ENCODE results near the gene PPP1R1B.

The PPP1R1B gene

GRCh38 chr17:39614545-39615157 is 12.1 kb upstream of the PPP1R1B start:
- Histone ChIP-seq H3K36me3 (ENCODE audit: insufficient read depth, low read length) (no peaks in the 10 kb centered on the region), H4K20me1 (ENCODE audit: insufficient read depth, low read length, poor library complexity, severe bottlenecking) (no peaks in the 10 kb centered on the region), H3K9me3 (ENCODE audit: insufficient read depth, low read depth, low read length) (no peaks in the 10 kb centered on the region), H3K4me3 (ENCODE audit: low read length, poor library complexity, severe bottlenecking) (no peak overlapping the region), H2AFZ (ENCODE audit: low read length) (no peak overlapping the region), H3K4me1 (ENCODE audit: insufficient read depth, low read length, poor library complexity, severe bottlenecking) (peaks cover 17% of the 10 kb centered on the region), H3F3A (ENCODE audit: low read depth) (no peaks in the 10 kb centered on the region), H3K9me2 (replicated peaks; ENCODE audit: low read depth, low read length) (no peaks in the 10 kb centered on the region), H3K79me2 (ENCODE audit: insufficient read depth, low read length) (no peaks in the 10 kb centered on the region), H3K4me2 (ENCODE audit: low read depth, low read length, poor library complexity, severe bottlenecking) (no peak overlapping the region), H3K9ac (ENCODE audit: low read depth, low read length, poor library complexity, severe bottlenecking) (no peak overlapping the region), H3K27me3 (ENCODE audit: insufficient read depth, low read length, poor library complexity, severe bottlenecking) (no peaks in the 10 kb centered on the region)
- TF ChIP-seq CTCF (conservative IDR thresholded peaks at IDR 0.05; ENCODE audit: low read length) (no peak), EZH2phosphoT487 (IDR thresholded peaks at IDR 0.05; ENCODE audit: borderline replicate concordance) (no peak)

- Histone ChIP-seq H4K20me1 (ENCODE audit: insufficient read depth, low read length, poor library complexity, severe bottlenecking) (no peaks in the 10 kb centered on the region), H3K4me1 (ENCODE audit: insufficient read depth, low read length, poor library complexity, severe bottlenecking) (peaks cover 17% of the 10 kb centered on the region), H3K27me3 (ENCODE audit: insufficient read depth, low read length, poor library complexity, severe bottlenecking) (no peaks in the 10 kb centered on the region), H3K36me3 (ENCODE audit: insufficient read depth, low read length) (no peaks in the 10 kb centered on the region), H3F3A (ENCODE audit: low read depth) (no peaks in the 10 kb centered on the region), H3K9ac (ENCODE audit: low read depth, low read length, poor library complexity, severe bottlenecking) (no peak overlapping the region), H3K79me2 (ENCODE audit: insufficient read depth, low read length) (no peaks in the 10 kb centered on the region), H3K4me2 (ENCODE audit: low read depth, low read length, poor library complexity, severe bottlenecking) (no peak overlapping the region), H3K9me3 (ENCODE audit: insufficient read depth, low read depth, low read length) (no peaks in the 10 kb centered on the region), H3K9me2 (replicated peaks; ENCODE audit: low read depth, low read length) (no peaks in the 10 kb centered on the region), H2AFZ (ENCODE audit: low read length) (no peak overlapping the region), H3K4me3 (ENCODE audit: low read length, poor library complexity, severe bottlenecking) (no peak overlapping the region)
- no peak for TF ChIP-seq EZH2phosphoT487 (IDR thresholded peaks at IDR 0.05; ENCODE audit: borderline replicate concordance)
- no peak for TF ChIP-seq CTCF (conservative IDR thresholded peaks at IDR 0.05; ENCODE audit: low read length)
Observed at GRCh38 chr17:39615434-39615833, 11.3 kb upstream of the PPP1R1B start.

GRCh38 chr17:39617100-39617445 is 9.7 kb upstream of the PPP1R1B start:
- Histone ChIP-seq H2AFZ (ENCODE audit: low read length) (peak overlapping the region; percentile 86; the same call in 1 of the 2 replicates), H3K4me1 (ENCODE audit: insufficient read depth, low read length, poor library complexity, severe bottlenecking) (peaks cover 17% of the 10 kb centered on the region), H3K9ac (ENCODE audit: low read depth, low read length, poor library complexity, severe bottlenecking) (peak overlapping the region; percentile 53), H3F3A (ENCODE audit: low read depth) (no peaks in the 10 kb centered on the region), H4K20me1 (ENCODE audit: insufficient read depth, low read length, poor library complexity, severe bottlenecking) (no peaks in the 10 kb centered on the region), H3K36me3 (ENCODE audit: insufficient read depth, low read length) (no peaks in the 10 kb centered on the region), H3K9me2 (replicated peaks; ENCODE audit: low read depth, low read length) (no peaks in the 10 kb centered on the region), H3K79me2 (ENCODE audit: insufficient read depth, low read length) (no peaks in the 10 kb centered on the region), H3K4me3 (ENCODE audit: low read length, poor library complexity, severe bottlenecking) (peak overlapping the region; percentile 90), H3K4me2 (ENCODE audit: low read depth, low read length, poor library complexity, severe bottlenecking) (peak overlapping the region; percentile 70), H3K9me3 (ENCODE audit: insufficient read depth, low read depth, low read length) (no peaks in the 10 kb centered on the region), H3K27me3 (ENCODE audit: insufficient read depth, low read length, poor library complexity, severe bottlenecking) (no peaks in the 10 kb centered on the region)
- TF ChIP-seq CTCF (conservative IDR thresholded peaks at IDR 0.05; ENCODE audit: low read length), result no peak
- no peak for TF ChIP-seq EZH2phosphoT487 (IDR thresholded peaks at IDR 0.05; ENCODE audit: borderline replicate concordance)

All from Loucy (cell line).